Neural cell (in vitro differentiated cells): ENCODE results near the gene PPP2R2B. TPM values are rescaled to one million over a fixed set of nuclear protein-coding genes. Genes with fewer than 3 reads are reported as not detected.

Experiments used
- H2AFZ ChIP-seq: fragments of 200-600, 300-800 bp; sonication (generic), shearing (Covaris generic); 2 replicates; pipeline ENCODE4 v1.6.0; 2014; ENCODE audit warnings: low read depth, mild to moderate bottlenecking, antibody characterized with exemption, low read length, moderate library complexity
- H3F3A ChIP-seq: fragments of 200-600 bp; shearing (Covaris generic); 2 replicates; pipeline ENCODE4 v1.6.1; 2016; ENCODE audit warnings: mild to moderate bottlenecking, moderate library complexity, mixed read lengths, antibody characterized with exemption, low read length; ENCODE audit not compliant: insufficient read depth, poor library complexity, severe bottlenecking
- H3K27ac ChIP-seq: fragments of 200-600, 300-800 bp; sonication (generic), shearing (Covaris generic); 2 replicates; pipeline ENCODE4 v1.5.1; 2014; ENCODE audit warnings: mild to moderate bottlenecking, low read length, moderate library complexity
- H3K27me3 ChIP-seq: fragments of 300-800, 200-600 bp; sonication (generic), shearing (Covaris generic); 2 replicates; pipeline ENCODE4 v1.6.0; 2014; ENCODE audit warnings: mild to moderate bottlenecking, low read depth, low read length, moderate library complexity; ENCODE audit not compliant: insufficient read depth
- H3K36me3 ChIP-seq: fragments of 300-800, 200-600 bp; sonication (generic), shearing (Covaris generic); 2 replicates; pipeline ENCODE4 v1.5.1; 2014; ENCODE audit warnings: mild to moderate bottlenecking, antibody characterized with exemption, low read length, moderate library complexity; ENCODE audit not compliant: insufficient read depth
- H3K4me2 ChIP-seq: fragments of 300-800, 200-600 bp; sonication (generic), shearing (Covaris generic); 2 replicates; pipeline ENCODE4 v1.6.0; 2014; ENCODE audit warnings: mild to moderate bottlenecking, low read length
- H3K4me3 ChIP-seq: fragments of 300-800, 200-600 bp; sonication (generic), shearing (Covaris generic); 2 replicates; pipeline ENCODE4 v1.5.1; 2014; ENCODE audit warnings: mild to moderate bottlenecking, low read length, moderate library complexity
- H3K79me2 ChIP-seq: fragments of 200-600 bp; shearing (Covaris generic); replicated peaks from 2 replicates; pipeline ENCODE4 v1.6.0; 2014; ENCODE audit warnings: mild to moderate bottlenecking, low read length, moderate library complexity; ENCODE audit not compliant: insufficient read depth
- H3K9ac ChIP-seq: fragments of 300-800, 200-600 bp; sonication (generic), shearing (Covaris generic); 2 replicates; pipeline ENCODE4 v1.6.1; 2016; ENCODE audit warnings: mild to moderate bottlenecking, low read length, mixed read lengths
- H3K9me2 ChIP-seq: fragments of 200-600 bp; shearing (Covaris generic); 2 replicates; pipeline ENCODE4 v1.6.1; 2016; ENCODE audit warnings: mild to moderate bottlenecking, low read length, mixed read lengths; ENCODE audit not compliant: insufficient read depth
- H3K9me3 ChIP-seq: fragments of 200-600, 300-800 bp; sonication (generic), shearing (Covaris generic); 2 replicates; pipeline ENCODE4 v1.6.1; 2016; ENCODE audit warnings: mild to moderate bottlenecking, mixed run types, low read length, moderate library complexity, mixed read lengths
- H4K20me1 ChIP-seq: fragments of 200-600 bp; shearing (Covaris generic); 2 replicates; pipeline ENCODE4 v1.6.1; 2016; ENCODE audit warnings: mild to moderate bottlenecking, mixed run types; ENCODE audit not compliant: insufficient read depth
- EP300 ChIP-seq: fragments of 450-650 bp; conservative IDR thresholded peaks from 2 replicates; pipeline ENCODE4 v1.6.1; 2014; ENCODE audit warnings: antibody characterized with exemption, mild to moderate bottlenecking, moderate library complexity; ENCODE audit not compliant: poor library complexity, severe bottlenecking
- EZH2 ChIP-seq: fragments of 200-600, 300-800 bp; shearing (Covaris generic), sonication (generic); IDR thresholded peaks from 2 replicates; pipeline ENCODE4 v1.6.1; 2014; ENCODE audit warnings: antibody characterized with exemption, low read length, borderline replicate concordance, mild to moderate bottlenecking; ENCODE audit not compliant: insufficient read depth, poor library complexity, severe bottlenecking
- MXI1 ChIP-seq: fragments of 450-650 bp; conservative IDR thresholded peaks from 2 replicates; pipeline ENCODE4 v1.6.1; 2014; ENCODE audit warnings: antibody characterized with exemption, mild to moderate bottlenecking; ENCODE audit not compliant: poor library complexity, severe bottlenecking
- POLR2AphosphoS5 ChIP-seq: IDR thresholded peaks from 2 replicates; pipeline ENCODE4 v1.6.1; 2012
- RAD21 ChIP-seq: fragments of 450-650 bp; conservative IDR thresholded peaks from 2 replicates; pipeline ENCODE4 v1.6.1; 2014; ENCODE audit warnings: antibody characterized with exemption, mild to moderate bottlenecking, moderate library complexity
- SMC3 ChIP-seq: fragments of 450-650 bp; conservative IDR thresholded peaks from 2 replicates; pipeline ENCODE4 v1.6.1; 2014; ENCODE audit warnings: antibody characterized with exemption, mild to moderate bottlenecking, moderate library complexity; ENCODE audit not compliant: poor library complexity
- TAF1 ChIP-seq: IDR thresholded peaks from 2 replicates; pipeline ENCODE4 v1.6.1; 2012; ENCODE audit warnings: low read depth
- polyA plus RNA-seq: library from polyadenylated mRNA; depleted of rRNA; stranded (reverse); fragments of >200 nt; gene quantifications from 2 replicates; pipeline ENCODE4 v1.2.3, GENCODE V29; 2014
- TF ChIP-seq, protein P1 (sequence below): IDR thresholded peaks from 2 replicates; pipeline ENCODE4 v1.6.1; 2012; ENCODE audit warnings: borderline replicate concordance
- TF ChIP-seq, protein P2 (sequence below): fragments of 450-650 bp; IDR thresholded peaks from 2 replicates; pipeline ENCODE4 v1.5.1; 2014; ENCODE audit warnings: antibody characterized with exemption, mild to moderate bottlenecking, moderate library complexity; ENCODE audit not compliant: poor library complexity, severe bottlenecking

Gene PPP2R2B
- polyA plus RNA-seq, 1 donor from 2014 or later: 250 TPM

DNA sequence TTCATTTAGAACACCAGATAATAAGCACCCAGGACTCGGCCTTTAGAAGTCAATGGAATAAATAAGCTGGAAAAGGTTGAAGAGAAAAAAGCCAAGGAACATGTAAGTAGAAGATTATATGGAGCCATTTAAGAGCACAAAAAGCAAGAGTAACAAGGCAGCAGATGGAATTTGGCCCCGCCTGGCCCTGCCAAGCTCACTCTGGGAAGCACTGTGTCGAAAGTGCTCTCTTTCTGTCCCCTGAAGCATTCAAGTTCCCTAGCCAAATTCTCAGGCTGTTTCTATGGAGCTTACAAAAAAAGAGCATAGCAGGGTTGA, 289.6 kb downstream of the PPP2R2B start:
- no peaks in the 10 kb centered on the region for H3F3A ChIP-seq
- no peak for TF ChIP-seq EP300
- TF ChIP-seq, protein P1, sequence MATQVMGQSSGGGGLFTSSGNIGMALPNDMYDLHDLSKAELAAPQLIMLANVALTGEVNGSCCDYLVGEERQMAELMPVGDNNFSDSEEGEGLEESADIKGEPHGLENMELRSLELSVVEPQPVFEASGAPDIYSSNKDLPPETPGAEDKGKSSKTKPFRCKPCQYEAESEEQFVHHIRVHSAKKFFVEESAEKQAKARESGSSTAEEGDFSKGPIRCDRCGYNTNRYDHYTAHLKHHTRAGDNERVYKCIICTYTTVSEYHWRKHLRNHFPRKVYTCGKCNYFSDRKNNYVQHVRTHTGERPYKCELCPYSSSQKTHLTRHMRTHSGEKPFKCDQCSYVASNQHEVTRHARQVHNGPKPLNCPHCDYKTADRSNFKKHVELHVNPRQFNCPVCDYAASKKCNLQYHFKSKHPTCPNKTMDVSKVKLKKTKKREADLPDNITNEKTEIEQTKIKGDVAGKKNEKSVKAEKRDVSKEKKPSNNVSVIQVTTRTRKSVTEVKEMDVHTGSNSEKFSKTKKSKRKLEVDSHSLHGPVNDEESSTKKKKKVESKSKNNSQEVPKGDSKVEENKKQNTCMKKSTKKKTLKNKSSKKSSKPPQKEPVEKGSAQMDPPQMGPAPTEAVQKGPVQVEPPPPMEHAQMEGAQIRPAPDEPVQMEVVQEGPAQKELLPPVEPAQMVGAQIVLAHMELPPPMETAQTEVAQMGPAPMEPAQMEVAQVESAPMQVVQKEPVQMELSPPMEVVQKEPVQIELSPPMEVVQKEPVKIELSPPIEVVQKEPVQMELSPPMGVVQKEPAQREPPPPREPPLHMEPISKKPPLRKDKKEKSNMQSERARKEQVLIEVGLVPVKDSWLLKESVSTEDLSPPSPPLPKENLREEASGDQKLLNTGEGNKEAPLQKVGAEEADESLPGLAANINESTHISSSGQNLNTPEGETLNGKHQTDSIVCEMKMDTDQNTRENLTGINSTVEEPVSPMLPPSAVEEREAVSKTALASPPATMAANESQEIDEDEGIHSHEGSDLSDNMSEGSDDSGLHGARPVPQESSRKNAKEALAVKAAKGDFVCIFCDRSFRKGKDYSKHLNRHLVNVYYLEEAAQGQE: no peak
- TF ChIP-seq POLR2AphosphoS5: no peak
- no peak for TF ChIP-seq EZH2
- no peak for TF ChIP-seq MXI1
- no peak for TF ChIP-seq SMC3
- TF ChIP-seq TAF1: no peak
- TF ChIP-seq, protein P2, sequence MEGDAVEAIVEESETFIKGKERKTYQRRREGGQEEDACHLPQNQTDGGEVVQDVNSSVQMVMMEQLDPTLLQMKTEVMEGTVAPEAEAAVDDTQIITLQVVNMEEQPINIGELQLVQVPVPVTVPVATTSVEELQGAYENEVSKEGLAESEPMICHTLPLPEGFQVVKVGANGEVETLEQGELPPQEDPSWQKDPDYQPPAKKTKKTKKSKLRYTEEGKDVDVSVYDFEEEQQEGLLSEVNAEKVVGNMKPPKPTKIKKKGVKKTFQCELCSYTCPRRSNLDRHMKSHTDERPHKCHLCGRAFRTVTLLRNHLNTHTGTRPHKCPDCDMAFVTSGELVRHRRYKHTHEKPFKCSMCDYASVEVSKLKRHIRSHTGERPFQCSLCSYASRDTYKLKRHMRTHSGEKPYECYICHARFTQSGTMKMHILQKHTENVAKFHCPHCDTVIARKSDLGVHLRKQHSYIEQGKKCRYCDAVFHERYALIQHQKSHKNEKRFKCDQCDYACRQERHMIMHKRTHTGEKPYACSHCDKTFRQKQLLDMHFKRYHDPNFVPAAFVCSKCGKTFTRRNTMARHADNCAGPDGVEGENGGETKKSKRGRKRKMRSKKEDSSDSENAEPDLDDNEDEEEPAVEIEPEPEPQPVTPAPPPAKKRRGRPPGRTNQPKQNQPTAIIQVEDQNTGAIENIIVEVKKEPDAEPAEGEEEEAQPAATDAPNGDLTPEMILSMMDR: no peak
- no peak for TF ChIP-seq RAD21
- no peaks in the 10 kb centered on the region for H3K9me3 ChIP-seq
- no peak overlapping the region for H3K9ac ChIP-seq
- no peaks in the 10 kb centered on the region for H3K79me2 ChIP-seq
- H3K4me3 ChIP-seq: no peak overlapping the region
- H3K4me2 ChIP-seq: no peak overlapping the region
- no peaks in the 10 kb centered on the region for H4K20me1 ChIP-seq
- no peak overlapping the region for H3K27ac ChIP-seq
- peaks cover 34% of the 10 kb centered on the region for H3K36me3 ChIP-seq
- no peaks in the 10 kb centered on the region for H3K9me2 ChIP-seq
- no peaks in the 10 kb centered on the region for H3K27me3 ChIP-seq
- no peak overlapping the region for H2AFZ ChIP-seq

DNA sequence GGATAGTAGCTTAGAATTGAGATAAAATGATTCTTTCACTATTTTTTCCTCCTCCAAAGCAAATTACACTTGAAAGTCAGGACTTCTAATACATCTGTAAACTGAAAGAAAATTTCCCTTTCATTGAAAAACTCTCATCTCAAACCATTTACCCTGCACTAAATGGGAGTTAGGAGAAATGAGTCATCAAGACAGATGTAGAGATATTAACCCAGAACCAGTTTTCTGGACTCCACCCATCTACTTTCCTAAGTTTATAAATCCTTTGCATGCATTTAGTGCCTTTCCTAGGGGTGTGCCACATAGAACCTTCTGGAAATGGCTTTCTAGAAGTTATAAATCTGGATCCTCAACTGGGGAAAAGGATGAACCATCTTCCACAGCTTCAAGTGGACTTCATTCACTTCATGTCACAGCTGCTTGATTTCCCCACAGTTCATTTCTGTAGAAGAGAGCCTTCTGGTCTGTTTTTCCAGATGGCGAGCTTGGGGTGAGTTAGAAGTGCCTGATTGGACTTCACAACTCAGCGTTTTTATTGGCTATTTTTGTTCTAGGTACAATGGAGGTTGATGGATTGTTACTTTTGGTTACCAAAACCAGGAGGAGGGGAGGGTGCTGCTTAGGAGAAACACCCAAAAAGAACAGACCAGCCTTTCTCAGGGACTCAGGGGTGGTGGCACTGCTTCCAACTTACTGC, 290.1 kb downstream of the PPP2R2B start:
- Histone ChIP-seq H3F3A (no peaks in the 10 kb centered on the region), H3K9ac (no peak overlapping the region), H3K4me3 (no peak overlapping the region), H3K4me2 (no peak overlapping the region), H3K27ac (no peak overlapping the region), H3K9me2 (no peaks in the 10 kb centered on the region), H3K27me3 (no peaks in the 10 kb centered on the region), H3K9me3 (no peaks in the 10 kb centered on the region), H3K79me2 (no peaks in the 10 kb centered on the region), H4K20me1 (no peaks in the 10 kb centered on the region), H2AFZ (no peak overlapping the region), H3K36me3 (peaks cover 30% of the 10 kb centered on the region)
- no peak for TF ChIP-seq EZH2
- TF ChIP-seq, protein P1: no peak
- no peak for TF ChIP-seq EP300
- TF ChIP-seq MXI1: no peak
- TF ChIP-seq, protein P2: no peak
